HUES48 (cell line): ENCODE measurements around the gene FHAD1.

Experiments
- H3K27ac ChIP-seq: one replicate; pipeline ENCODE4 v1.7.0; 2013; ENCODE audit warnings: low read depth, low read length, inconsistent platforms
- H3K27me3 ChIP-seq: 2 replicates; pipeline ENCODE4 v1.6.1; 2013; ENCODE audit warnings: mild to moderate bottlenecking, low read length; ENCODE audit not compliant: control insufficient read depth, insufficient read depth
- H3K36me3 ChIP-seq: 2 replicates; pipeline ENCODE4 v1.6.1; 2013; ENCODE audit warnings: low read length; ENCODE audit not compliant: control insufficient read depth, insufficient read depth
- H3K4me1 ChIP-seq: 2 replicates; pipeline ENCODE4 v1.6.1; 2013; ENCODE audit warnings: mild to moderate bottlenecking, low read length; ENCODE audit not compliant: control insufficient read depth, insufficient read depth
- H3K4me3 ChIP-seq: 2 replicates; pipeline ENCODE4 v1.5.1; 2013; ENCODE audit warnings: mild to moderate bottlenecking, low read depth, low read length
- H3K9ac ChIP-seq: 2 replicates; pipeline ENCODE4 v1.6.1; 2013; ENCODE audit warnings: mild to moderate bottlenecking, low read depth, low read length, moderate library complexity
- H3K9me3 ChIP-seq: 2 replicates; pipeline ENCODE4 v1.6.1; 2013; ENCODE audit warnings: low read length; ENCODE audit not compliant: control insufficient read depth, insufficient read depth

Gene FHAD1

GRCh38 chr1:15207829-15208429 is 39.1 kb upstream of the FHAD1 start:
- Histone ChIP-seq H3K36me3 (no peaks in the 10 kb centered on the region), H3K9ac (no peak overlapping the region), H3K27me3 (no peaks in the 10 kb centered on the region), H3K27ac (peak overlapping the region; percentile 89), H3K4me3 (0 out of 2 replicates have a peak overlapping the region, but pooled peaks have one; percentile 31), H3K9me3 (no peaks in the 10 kb centered on the region), H3K4me1 (peaks cover 25% of the 10 kb centered on the region)

- Histone ChIP-seq H3K9ac (no peak overlapping the region), H3K27me3 (no peaks in the 10 kb centered on the region), H3K4me1 (peaks cover 30% of the 10 kb centered on the region), H3K36me3 (no peaks in the 10 kb centered on the region), H3K9me3 (no peaks in the 10 kb centered on the region), H3K4me3 (no peak overlapping the region), H3K27ac (no peak overlapping the region)
These were observed 36.2 kb upstream of the FHAD1 start for GRCh38 chr1:15210651-15211375.

GRCh38 chr1:15211424-15211823 is 35.6 kb upstream of the FHAD1 start:
- Histone ChIP-seq H3K27ac (no peak overlapping the region), H3K27me3 (no peaks in the 10 kb centered on the region), H3K4me3 (no peak overlapping the region), H3K36me3 (no peaks in the 10 kb centered on the region), H3K9ac (no peak overlapping the region), H3K4me1 (peaks cover 24% of the 10 kb centered on the region), H3K9me3 (no peaks in the 10 kb centered on the region)

- H3K27ac ChIP-seq: no peak overlapping the region
- no peaks in the 10 kb centered on the region for H3K9me3 ChIP-seq
- no peaks in the 10 kb centered on the region for H3K36me3 ChIP-seq
- H3K4me1 ChIP-seq: peaks cover 14% of the 10 kb centered on the region
- no peaks in the 10 kb centered on the region for H3K27me3 ChIP-seq
- H3K4me3 ChIP-seq: no peak overlapping the region
- H3K9ac ChIP-seq: no peak overlapping the region
These were observed 34.6 kb upstream of the FHAD1 start for GRCh38 chr1:15212216-15212953.

GRCh38 chr1:15212954-15213291 is 34.1 kb upstream of the FHAD1 start:
- Histone ChIP-seq H3K4me1 (peaks cover 9% of the 10 kb centered on the region), H3K4me3 (no peak overlapping the region), H3K36me3 (no peaks in the 10 kb centered on the region; the same call in 1 of the 2 replicates), H3K27me3 (no peaks in the 10 kb centered on the region), H3K27ac (no peak overlapping the region), H3K9me3 (no peaks in the 10 kb centered on the region), H3K9ac (no peak overlapping the region)

GRCh38 chr1:15213341-15213821 is 33.6 kb upstream of the FHAD1 start:
- no peak overlapping the region for H3K27ac ChIP-seq
- H3K4me1 ChIP-seq: peaks cover 6% of the 10 kb centered on the region; the same call in 1 of the 2 replicates
- no peak overlapping the region for H3K4me3 ChIP-seq
- no peaks in the 10 kb centered on the region; the same call in 1 of the 2 replicates for H3K36me3 ChIP-seq
- 0 out of 2 replicates have a peak, but pooled peaks cover under 1% of the 10 kb centered on the region for H3K9me3 ChIP-seq
- H3K27me3 ChIP-seq: no peaks in the 10 kb centered on the region
- H3K9ac ChIP-seq: no peak overlapping the region

- Histone ChIP-seq H3K4me1 (peaks cover 6% of the 10 kb centered on the region; the same call in 1 of the 2 replicates), H3K9ac (no peak overlapping the region), H3K27ac (no peak overlapping the region), H3K4me3 (no peak overlapping the region), H3K36me3 (peaks cover 9% of the 10 kb centered on the region), H3K9me3 (peaks cover 3% of the 10 kb centered on the region; the same call in 1 of the 2 replicates), H3K27me3 (no peaks in the 10 kb centered on the region)
These were observed 32.5 kb upstream of the FHAD1 start for GRCh38 chr1:15214527-15214926.

- Histone ChIP-seq H3K9me3 (peaks cover 3% of the 10 kb centered on the region; the same call in 1 of the 2 replicates), H3K9ac (no peak overlapping the region), H3K4me1 (peaks cover 6% of the 10 kb centered on the region; the same call in 1 of the 2 replicates), H3K36me3 (peaks cover 13% of the 10 kb centered on the region), H3K27ac (no peak overlapping the region), H3K27me3 (no peaks in the 10 kb centered on the region), H3K4me3 (no peak overlapping the region)
These were observed 31.9 kb upstream of the FHAD1 start for GRCh38 chr1:15215116-15215515.

- no peak overlapping the region for H3K9ac ChIP-seq
- H3K36me3 ChIP-seq: peaks cover 17% of the 10 kb centered on the region
- H3K4me3 ChIP-seq: no peak overlapping the region
- H3K27ac ChIP-seq: no peak overlapping the region
- H3K4me1 ChIP-seq: peaks cover 6% of the 10 kb centered on the region; the same call in 1 of the 2 replicates
- H3K27me3 ChIP-seq: no peaks in the 10 kb centered on the region
- H3K9me3 ChIP-seq: peaks cover 3% of the 10 kb centered on the region; the same call in 1 of the 2 replicates
These were observed 29.4 kb upstream of the FHAD1 start for GRCh38 chr1:15217654-15218053.

GRCh38 chr1:15218287-15219279 is 28.4 kb upstream of the FHAD1 start:
- no peaks in the 10 kb centered on the region for H3K27me3 ChIP-seq
- H3K4me3 ChIP-seq: no peak overlapping the region
- peaks cover 17% of the 10 kb centered on the region for H3K36me3 ChIP-seq
- H3K9me3 ChIP-seq: peaks cover 3% of the 10 kb centered on the region; the same call in 1 of the 2 replicates
- no peaks in the 10 kb centered on the region for H3K4me1 ChIP-seq
- no peak overlapping the region for H3K9ac ChIP-seq
- no peak overlapping the region for H3K27ac ChIP-seq
